H1 (cell line): ENCODE measurements around the gene PPAT. TPM values are rescaled to one million over a fixed set of nuclear protein-coding genes. Genes with fewer than 3 reads are reported as not detected.

Experiments
- CTCF ChIA-PET: fragments of 300-600 bp; sonication (Branson Sonifier 250); formaldehyde crosslinking; loops from one replicate; lab custom pipeline; 2021; ENCODE audit not compliant: partially characterized antibody; lab: Charles Lee
- POLR2A ChIA-PET: fragments of 300-600 bp; sonication (Branson Sonifier 250); formaldehyde crosslinking; loops from one replicate; lab custom pipeline; 2021; ENCODE audit warnings: inconsistent platforms; ENCODE audit not compliant: partially characterized antibody; lab: Charles Lee
- DNase-seq, 2 experiments: peaks; one replicate each; pipeline versions ENCODE4 v3.0.0 to v3.0.0-alpha.2; 2010 to 2022; ENCODE audit warnings: low spot score in 2 of 2, low read depth in 1 of 2, mixed read lengths in 1 of 2
- FAIRE-seq: peaks from 2 replicates; lab custom pipeline; 2011; peaks lifted over from hg19 to GRCh38; lab: Jason Lieb, UNC
- H2AFZ ChIP-seq: 2 replicates; pipeline ENCODE4 v1.8.1; 2012; ENCODE audit warnings: low read length, inconsistent platforms
- H2AK5ac ChIP-seq: 2 replicates; pipeline ENCODE4 v1.6.1; 2013; ENCODE audit warnings: low read depth, low read length
- H2BK120ac ChIP-seq: replicated peaks from 2 replicates; pipeline ENCODE3; 2013; ENCODE audit warnings: low read depth, low read length, inconsistent platforms
- H2BK12ac ChIP-seq: 2 replicates; pipeline ENCODE4 v1.6.1; 2013; ENCODE audit warnings: low read depth, low read length
- H2BK15ac ChIP-seq: 2 replicates; pipeline ENCODE4 v1.6.1; 2013; ENCODE audit warnings: low read length
- H2BK20ac ChIP-seq: 2 replicates; pipeline ENCODE4 v1.6.1; 2013; ENCODE audit warnings: low read length
- H2BK5ac ChIP-seq: 2 replicates; pipeline ENCODE4 v1.6.1; 2013; ENCODE audit warnings: low read depth, low read length
- H3K14ac ChIP-seq: 2 replicates; pipeline ENCODE4 v1.6.1; 2013; ENCODE audit warnings: inconsistent platforms; ENCODE audit not compliant: insufficient read length
- H3K18ac ChIP-seq: 2 replicates; pipeline ENCODE4 v1.6.1; 2013; ENCODE audit warnings: low read length; ENCODE audit errors: extremely low read depth
- H3K23ac ChIP-seq: 2 replicates; pipeline ENCODE4 v1.6.1; 2013; ENCODE audit warnings: inconsistent platforms; ENCODE audit not compliant: insufficient read length
- H3K23me2 ChIP-seq: 2 replicates; pipeline ENCODE4 v1.6.1; 2013; ENCODE audit warnings: low read depth, low read length
- H3K27ac ChIP-seq: 2 replicates; pipeline ENCODE4 v1.6.1; 2011; ENCODE audit warnings: low read depth, low read length, inconsistent platforms
- H3K27me3 ChIP-seq, 4 experiments: replicated peaks in 1 of 4; 1 replicate in 1 of 4; 2 replicates in 3 of 4; pipeline versions ENCODE4 v1.6.1 to v1.8.1; 2011 to 2013; ENCODE audit warnings: low read length in 3 of 4, mild to moderate bottlenecking in 3 of 4, inconsistent platforms in 2 of 4, mixed read lengths in 2 of 4, moderate library complexity in 1 of 4; ENCODE audit not compliant: control insufficient read depth in 3 of 4, insufficient read depth in 3 of 4; ENCODE audit errors: extremely low read depth in 1 of 4
- H3K36me3 ChIP-seq, 4 experiments: 2 replicates each; pipeline versions ENCODE4 v1.6.1 to v1.8.1; 2011 to 2013; ENCODE audit warnings: mild to moderate bottlenecking in 4 of 4, low read length in 3 of 4, moderate library complexity in 2 of 4, control low read depth in 1 of 4, inconsistent platforms in 1 of 4; ENCODE audit not compliant: insufficient read depth in 4 of 4, control insufficient read depth in 2 of 4
- H3K4ac ChIP-seq: replicated peaks from 2 replicates; pipeline ENCODE3; 2013; ENCODE audit warnings: low read length, low read depth, mixed read lengths, inconsistent platforms; ENCODE audit not compliant: insufficient read length
- H3K4me1 ChIP-seq, 4 experiments: replicated peaks in 1 of 4; 1 replicate in 1 of 4; 2 replicates in 3 of 4; pipeline versions ENCODE4 v1.6.1 to v1.8.1; 2011 to 2013; ENCODE audit warnings: low read length in 3 of 4, inconsistent platforms in 2 of 4, mixed read lengths in 1 of 4; ENCODE audit not compliant: insufficient read depth in 4 of 4, control insufficient read depth in 3 of 4
- H3K4me2 ChIP-seq, 2 experiments: 2 replicates each; pipeline versions ENCODE4 v1.6.1 to v1.8.1; 2011 to 2013; ENCODE audit warnings: low read depth in 2 of 2, low read length in 2 of 2, control low read depth in 1 of 2, inconsistent platforms in 1 of 2, mild to moderate bottlenecking in 1 of 2; ENCODE audit not compliant: insufficient read depth in 1 of 2
- H3K4me3 ChIP-seq, 4 experiments: fragments of 200-600, 300-600 bp in 1 of 4; sonication (generic), shearing (Covaris generic), sonication (Bioruptor Twin) in 1 of 4; 2 replicates each; pipeline versions ENCODE4 v1.5.1 to v1.8.1; 2011 to 2016; ENCODE audit warnings: low read length in 4 of 4, low read depth in 3 of 4, control low read depth in 2 of 4, inconsistent platforms in 2 of 4, mild to moderate bottlenecking in 2 of 4, mixed read lengths in 1 of 4, moderate library complexity in 1 of 4; ENCODE audit not compliant: insufficient read depth in 2 of 4; ENCODE audit errors: extremely low read depth in 1 of 4
- H3K56ac ChIP-seq: replicated peaks from 2 replicates; pipeline ENCODE3; 2013; ENCODE audit warnings: low read depth, mild to moderate bottlenecking, mixed read lengths, low read length, inconsistent platforms; ENCODE audit not compliant: insufficient read length
- H3K79me1 ChIP-seq: 2 replicates; pipeline ENCODE4 v1.6.1; 2013; ENCODE audit warnings: low read depth, low read length, control low read depth
- H3K79me2 ChIP-seq, 2 experiments: 2 replicates each; pipeline versions ENCODE4 v1.6.1 to v1.8.1; 2012 to 2013; ENCODE audit warnings: low read length in 2 of 2, mild to moderate bottlenecking in 2 of 2, inconsistent platforms in 1 of 2; ENCODE audit not compliant: insufficient read depth in 2 of 2, control insufficient read depth in 1 of 2
- H3K9ac ChIP-seq, 4 experiments: replicated peaks in 1 of 4; 1 replicate in 1 of 4; 2 replicates in 3 of 4; pipeline versions ENCODE4 v1.6.1 to v1.8.1; 2011 to 2013; ENCODE audit warnings: low read depth in 3 of 4, low read length in 3 of 4, control low read depth in 2 of 4, mild to moderate bottlenecking in 2 of 4, moderate library complexity in 2 of 4, inconsistent platforms in 1 of 4; ENCODE audit errors: extremely low read depth in 1 of 4
- H3K9me3 ChIP-seq, 2 experiments: 2 replicates each; pipeline versions ENCODE4 v1.6.1 to v1.8.1; 2012 to 2013; ENCODE audit warnings: mild to moderate bottlenecking in 2 of 2, moderate library complexity in 2 of 2, control low read depth in 1 of 2, inconsistent platforms in 1 of 2, low read depth in 1 of 2, low read length in 1 of 2, mixed read lengths in 1 of 2; ENCODE audit not compliant: insufficient read depth in 2 of 2
- H4K20me1 ChIP-seq, 2 experiments: replicated peaks in 1 of 2; 2 replicates each; pipeline versions ENCODE3 to v1.8.1; 2011 to 2013; ENCODE audit warnings: inconsistent platforms in 2 of 2, low read length in 2 of 2, mild to moderate bottlenecking in 1 of 2; ENCODE audit not compliant: insufficient read depth in 2 of 2, control insufficient read depth in 1 of 2
- H4K5ac ChIP-seq: 2 replicates; pipeline ENCODE4 v1.6.1; 2013; ENCODE audit warnings: low read length, low read depth, mixed read lengths, inconsistent platforms; ENCODE audit not compliant: insufficient read length
- H4K8ac ChIP-seq: 2 replicates; pipeline ENCODE4 v1.8.0; 2013; ENCODE audit warnings: mild to moderate bottlenecking, moderate library complexity, low read length, inconsistent platforms; ENCODE audit not compliant: insufficient read depth; ENCODE audit errors: extremely low read depth
- H4K91ac ChIP-seq: replicated peaks from 2 replicates; pipeline ENCODE3; 2013; ENCODE audit warnings: low read length, mixed read lengths, inconsistent platforms; ENCODE audit not compliant: insufficient read length
- BACH1 ChIP-seq: IDR thresholded peaks from 2 replicates; pipeline ENCODE4 v1.6.1; 2012; ENCODE audit warnings: low read length, improper control_type of control experiment
- BCL11A ChIP-seq, 2 experiments: IDR thresholded peaks; one replicate each; pipeline ENCODE4 v1.6.1; 2011; ENCODE audit warnings: low read depth in 2 of 2, low read length in 2 of 2, mild to moderate bottlenecking in 2 of 2
- CHD2 ChIP-seq: IDR thresholded peaks from 2 replicates; pipeline ENCODE4 v1.6.1; 2012; ENCODE audit warnings: low read length, improper control_type of control experiment
- EZH2 ChIP-seq: fragments of 200-600 bp; sonication (generic); IDR thresholded peaks from 2 replicates; pipeline ENCODE4 v1.7.1; 2012; ENCODE audit warnings: low read depth, mild to moderate bottlenecking, moderate library complexity, low read length, inconsistent platforms; ENCODE audit not compliant: severe bottlenecking
- HDAC2 ChIP-seq, 2 experiments: fragments of 300-600 bp in 1 of 2; sonication (generic) in 1 of 2; IDR thresholded peaks; 2 replicates each; pipeline ENCODE4 v1.6.1; 2011 to 2012; ENCODE audit warnings: low read depth in 2 of 2, low read length in 2 of 2, mild to moderate bottlenecking in 2 of 2, moderate library complexity in 2 of 2, borderline replicate concordance in 1 of 2, inconsistent platforms in 1 of 2
- KDM5A ChIP-seq: fragments of 200-600 bp; IDR thresholded peaks from 2 replicates; pipeline ENCODE4 v1.7.1; 2012; ENCODE audit warnings: mild to moderate bottlenecking, low read length, inconsistent platforms, mixed read lengths
- POU5F1 ChIP-seq: IDR thresholded peaks from 2 replicates; pipeline ENCODE4 v1.6.1; 2011; ENCODE audit warnings: low read depth, mild to moderate bottlenecking, low read length, moderate library complexity
- RNF2 ChIP-seq: fragments of 200-900, 300-1000 bp; sonication (generic); IDR thresholded peaks from 2 replicates; pipeline ENCODE4 v1.7.1; 2016; ENCODE audit warnings: borderline replicate concordance, low read depth, mild to moderate bottlenecking, antibody characterized with exemption, low read length; ENCODE audit not compliant: poor library complexity, severe bottlenecking; ENCODE audit errors: missing control alignments
- SIN3A ChIP-seq, 2 experiments: IDR thresholded peaks in 1 of 2; conservative IDR thresholded peaks in 1 of 2; 2 replicates each; pipeline ENCODE4 v1.6.1; 2011 to 2012; ENCODE audit warnings: low read length in 2 of 2, improper control_type of control experiment in 1 of 2, low read depth in 1 of 2, mild to moderate bottlenecking in 1 of 2
- SP2 ChIP-seq: IDR thresholded peaks from 2 replicates; pipeline ENCODE4 v1.6.1; 2012; ENCODE audit warnings: mild to moderate bottlenecking, low read length, inconsistent platforms
- SP4 ChIP-seq: IDR thresholded peaks from 2 replicates; pipeline ENCODE4 v1.6.1; 2012; ENCODE audit warnings: low read length, inconsistent platforms
- ZNF274 ChIP-seq: IDR thresholded peaks from 2 replicates; pipeline ENCODE4 v1.7.0; 2012; ENCODE audit warnings: low read length, borderline replicate concordance; ENCODE audit errors: extremely low read depth
- WGBS, 2 experiments: shearing (Covaris generic) in 1 of 2; methylation state at CpG; one replicate each; pipeline versions ENCODE4 v1.1.6 to v1.1.7; 2013 to 2015; ENCODE audit warnings: low lambda C conversion rate in 2 of 2, mixed read lengths in 2 of 2, inconsistent platforms in 1 of 2, low coverage in 1 of 2, missing lambda C conversion rate in 1 of 2; ENCODE audit not compliant: insufficient replicate concordance in 2 of 2, insufficient coverage in 1 of 2, insufficient read length in 1 of 2; ENCODE audit errors: extremely low coverage in 1 of 2, missing lambda C conversion rate in 1 of 2; 5-methylcytosine and 5-hydroxymethylcytosine counted together
- polyA plus RNA-seq, 7 experiments: library from polyadenylated mRNA; depleted of rRNA in 3 of 7; stranded (reverse) in 5 of 7; unstranded in 2 of 7; fragments of >200 nt in 5 of 7; fragments of 200-250 nt in 2 of 7; gene quantifications; 1 replicate in 5 of 7; 2 replicates in 1 of 7; 4 replicates in 1 of 7; pipeline versions ENCODE4 v1.2.1 to v1.2.3, GENCODE V29; 2011 to 2013; ENCODE audit warnings: missing spikeins in 2 of 7, mixed read lengths in 2 of 7
- total RNA-seq: library from RNA; stranded (reverse); fragmentation: NEBNext Ultra II Directional; extraction: Animal tissue kit (Norgen Biotek cat#: 25700); gene quantifications from 2 replicates; pipeline ENCODE4 v1.2.1, GENCODE V29; 2021
- TF ChIP-seq, protein P1 (sequence below): IDR thresholded peaks from 2 replicates; pipeline ENCODE4 v1.6.1; 2012; ENCODE audit warnings: inconsistent platforms

The PPAT gene
- total and polyA plus RNA-seq, 2 of the 8 experiments (the other 6 are each of a cell fraction or from before 2014, with no cell fraction given): 24.5 to 104 TPM

DNA sequence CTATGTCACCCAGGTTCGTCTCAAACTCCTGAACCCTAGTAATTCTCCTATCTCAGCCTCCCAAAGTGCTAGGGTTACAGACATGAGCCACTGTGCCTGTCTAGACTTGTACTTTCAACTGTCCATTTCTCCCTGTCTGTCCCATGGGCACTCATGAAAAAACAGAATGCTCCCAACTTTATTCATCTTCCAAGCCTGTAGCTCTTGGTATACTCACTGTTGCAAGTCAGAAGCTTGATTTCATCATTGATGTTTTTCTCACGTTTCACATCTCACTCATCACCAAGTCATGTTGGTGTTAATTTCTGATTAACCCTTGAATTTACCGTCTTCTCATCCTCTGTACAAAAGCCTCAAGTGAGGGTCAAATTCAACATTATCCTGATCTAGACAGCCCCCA lies 24.7 kb upstream of the PPAT start:
- Histone ChIP-seq H3K4me3 (no peak overlapping the region), H3K9me3 (no peaks in the 10 kb centered on the region), H2BK20ac (no peak overlapping the region), H2BK15ac (no peak overlapping the region), H2BK12ac (no peak overlapping the region), H4K5ac (no peak overlapping the region), H3K4ac (no peak overlapping the region), H3K14ac (no peak overlapping the region), H3K18ac (no peak overlapping the region), H3K23me2 (no peaks in the 10 kb centered on the region), H4K8ac (no peak overlapping the region), H2BK5ac (no peak overlapping the region), H3K23ac (no peak overlapping the region), H4K91ac (no peak overlapping the region), H3K36me3 (peaks cover 25 to 76% (median 67%) of the 10 kb centered on the region in 4 experiments), H3K79me1 (no peaks in the 10 kb centered on the region; the same call in 1 of the 2 replicates), H3K27me3 (no peaks in the 10 kb centered on the region), H4K20me1 (peaks cover 13 to 14% of the 10 kb centered on the region in 2 experiments), H3K9ac (no peak overlapping the region), H2AK5ac (no peak overlapping the region), H3K27ac (no peak overlapping the region), H3K56ac (no peak overlapping the region), H2BK120ac (no peak overlapping the region), H3K4me1 (no peaks in the 10 kb centered on the region), H2AFZ (no peak overlapping the region), H3K4me2 (no peak overlapping the region), H3K79me2 (peaks cover 0 to 11% of the 10 kb centered on the region in 2 experiments; a peak in 2 of 4 replicates)
- DNase-seq: no peak
- POLR2A ChIA-PET: interaction anchor here (1.1 to 12.0 kb wide), 4 partner anchors 9 to 23 kb away, joined by 3 to 121 read pairs (median 22); partner anchors contain the start of genes PAICS, PPAT and SRP72
- FAIRE-seq: no peak
- WGBS, 2 experiments: 97% methylated on average over 3 of the region's 3 CpGs; no CpG with 5 or more reads in 1 of the 2 experiments
- CTCF ChIA-PET: interaction anchor here (0.6 to 0.9 kb wide), 2 partner anchors 18 to 30 kb away, joined by 3 read pairs; no protein-coding TSS in a partner anchor
- TF ChIP-seq BACH1 (no peak), SP4 (no peak), ZNF274 (no peak), SP2 (no peak), RNF2 (no peak), SIN3A (conservative IDR thresholded peaks at IDR 0.05 in 1 of 2, IDR thresholded peaks at IDR 0.05 in 1 of 2; ENCODE audit: low read depth in 1 of 2, low read length in 2 of 2) (no peak), KDM5A (no peak), EZH2 (no peak), HDAC2 (IDR thresholded peaks at IDR 0.05; ENCODE audit: borderline replicate concordance in 1 of 2, low read depth in 2 of 2, low read length in 2 of 2) (no peak), BCL11A (IDR thresholded peaks at IDR 0.05; ENCODE audit: low read depth in 2 of 2, low read length in 2 of 2) (no peak), CHD2 (no peak), POU5F1 (no peak)
- TF ChIP-seq, protein P1, sequence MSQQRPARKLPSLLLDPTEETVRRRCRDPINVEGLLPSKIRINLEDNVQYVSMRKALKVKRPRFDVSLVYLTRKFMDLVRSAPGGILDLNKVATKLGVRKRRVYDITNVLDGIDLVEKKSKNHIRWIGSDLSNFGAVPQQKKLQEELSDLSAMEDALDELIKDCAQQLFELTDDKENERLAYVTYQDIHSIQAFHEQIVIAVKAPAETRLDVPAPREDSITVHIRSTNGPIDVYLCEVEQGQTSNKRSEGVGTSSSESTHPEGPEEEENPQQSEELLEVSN: no peak
